Endothelial cell of hepatic sinusoid (primary cell): ENCODE data around the gene BCKDHA.
"Not testable (repeated sequence)": the region's sequence is repeated elsewhere in the genome, so short reads cannot be mapped to it uniquely, and the experiment has no call there.

Experiments
- in situ Hi-C: cut with HindIII; loops from 2 replicates; pipeline ENCODE4 v1.10.0; 2017; ENCODE audit warnings: low sequenced_read_pairs

BCKDHA gene

DNA sequence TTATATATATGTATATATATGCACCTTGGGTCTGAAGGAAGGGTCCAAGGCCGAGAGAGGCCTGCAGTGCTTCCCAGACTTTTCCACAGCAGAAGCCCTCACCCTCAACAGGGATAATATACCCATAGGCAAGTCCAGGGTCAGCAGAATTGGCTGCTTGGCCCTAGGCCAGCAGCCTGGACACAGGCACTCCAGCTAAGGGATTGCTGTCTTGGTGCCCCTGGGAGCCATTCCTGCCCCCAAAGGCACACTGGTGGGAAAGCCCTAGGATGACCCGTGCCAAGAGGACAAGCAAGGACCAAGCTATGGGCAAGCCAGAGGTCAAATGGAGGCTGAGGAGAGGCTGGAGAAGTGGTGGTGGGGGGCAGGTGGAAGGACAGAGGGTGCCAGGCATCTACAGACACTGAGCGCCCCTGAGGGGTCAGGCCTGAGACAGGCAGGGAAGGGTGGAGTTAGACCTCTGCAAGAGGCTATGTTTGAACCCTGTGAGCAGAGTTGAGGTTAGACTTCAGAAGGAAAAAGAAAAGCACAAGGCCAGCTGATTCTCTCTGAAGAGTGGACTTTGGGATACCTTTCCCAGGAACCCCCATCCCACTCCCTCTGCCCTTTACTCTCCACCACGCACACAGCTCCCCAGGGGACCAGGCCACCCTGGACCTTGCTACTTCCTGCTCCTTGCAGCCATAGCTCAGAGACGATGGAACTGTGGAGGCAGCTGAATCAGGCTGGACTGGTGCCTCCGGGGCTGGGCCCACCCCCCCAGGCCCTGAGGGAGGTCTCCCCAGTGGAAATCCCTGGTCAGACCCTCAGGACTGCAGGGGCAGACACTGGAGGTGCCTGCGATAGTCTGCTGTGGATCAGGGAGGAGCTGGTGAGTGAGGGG lies 45.1 kb downstream of the BCKDHA start, which contains the start of gene ERICH4:
Gene ERICH4, plus strand, starts transcription at position 684 of the 883 bp plus-strand sequence. Its CDS starts 14 bp downstream, at position 698.
- in situ Hi-C loops: loop anchor here (5.0 kb wide), 1 partner anchor 95 kb away; no protein-coding TSS in a partner anchor

DNA sequence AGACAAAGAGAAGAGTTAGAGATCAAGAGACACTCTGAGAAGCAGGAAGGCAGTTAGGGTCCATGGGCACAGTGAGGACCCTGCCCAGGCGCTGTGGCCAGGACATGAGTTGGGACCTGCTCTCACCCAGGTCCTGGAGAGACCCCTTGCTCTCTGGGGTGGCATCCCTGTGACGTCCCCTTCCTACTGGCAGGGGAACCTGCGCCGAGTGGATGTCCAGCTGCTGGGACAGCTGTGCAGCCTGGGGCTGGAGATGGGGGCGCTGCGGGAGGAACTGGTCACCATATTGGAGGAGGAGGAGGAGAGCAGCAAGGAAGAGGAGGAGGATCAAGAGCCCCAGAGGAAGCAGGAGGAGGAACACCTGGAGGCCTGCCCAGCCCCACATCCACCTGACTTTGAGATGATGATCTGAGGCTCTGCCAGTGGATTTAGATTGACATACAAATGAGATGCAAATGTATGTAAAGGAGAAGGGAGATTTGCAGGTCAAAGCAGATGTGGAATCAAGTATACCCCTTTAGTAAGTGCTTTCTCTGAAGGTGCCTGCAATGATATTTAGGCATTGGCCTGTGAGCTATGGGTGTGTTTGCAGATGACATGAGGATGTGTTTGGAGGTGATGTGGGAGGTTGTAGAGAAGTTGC lies 46.3 kb downstream of the BCKDHA start:
- in situ Hi-C loops: loop anchor here (5.0 kb wide), 1 partner anchor 93 kb away; no protein-coding TSS in a partner anchor

DNA sequence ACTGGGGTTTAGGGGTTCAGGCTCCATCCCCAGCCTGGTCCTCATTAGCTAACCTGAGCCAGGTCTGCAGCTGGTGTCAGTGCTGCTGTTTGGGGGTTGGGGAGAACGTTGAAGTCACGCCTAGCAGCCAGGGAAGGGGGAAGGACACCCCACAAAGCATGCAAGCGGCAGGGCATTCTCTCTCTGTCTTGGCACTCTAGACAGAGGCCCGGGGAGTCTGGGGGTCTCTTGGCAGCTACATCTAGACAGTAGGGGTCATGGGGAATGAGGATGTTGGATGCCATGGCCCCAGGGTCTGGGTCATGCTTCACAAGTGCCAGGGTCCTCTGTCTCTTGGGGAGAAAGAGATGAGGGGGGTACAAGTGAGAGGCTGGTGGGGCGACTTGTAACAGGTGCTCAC lies 48.0 kb downstream of the BCKDHA start:
- in situ Hi-C loops: no loop called here

DNA sequence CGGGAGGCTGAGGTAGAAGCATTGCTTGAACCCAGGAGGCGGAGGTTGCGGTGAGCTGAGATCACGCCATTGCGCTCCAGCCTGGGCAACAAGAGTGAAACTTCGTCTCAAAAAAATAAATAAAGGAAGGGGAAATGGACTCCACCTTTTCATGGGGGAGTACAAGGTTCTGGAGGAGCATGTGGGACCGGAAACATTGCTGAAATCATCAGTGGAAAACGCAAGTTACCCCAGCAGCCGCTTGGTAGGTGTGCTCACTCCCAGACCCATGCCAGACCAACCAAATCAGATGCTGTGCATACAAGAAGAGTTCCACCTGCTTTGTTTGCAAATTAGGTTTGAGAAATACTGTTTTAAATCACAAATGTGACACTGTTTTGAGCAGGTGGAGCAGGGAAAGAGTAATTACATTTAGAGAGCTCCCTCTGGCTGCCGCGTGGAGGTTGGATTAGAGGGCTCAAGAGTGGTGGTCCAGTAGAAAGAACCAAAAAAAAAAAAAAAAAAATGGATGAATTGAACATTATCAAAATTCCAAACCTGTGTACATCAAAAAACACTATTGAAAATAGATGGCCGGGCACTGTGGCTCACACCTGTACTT lies 50.2 kb downstream of the BCKDHA start:
- in situ Hi-C loops: no loop called here

DNA sequence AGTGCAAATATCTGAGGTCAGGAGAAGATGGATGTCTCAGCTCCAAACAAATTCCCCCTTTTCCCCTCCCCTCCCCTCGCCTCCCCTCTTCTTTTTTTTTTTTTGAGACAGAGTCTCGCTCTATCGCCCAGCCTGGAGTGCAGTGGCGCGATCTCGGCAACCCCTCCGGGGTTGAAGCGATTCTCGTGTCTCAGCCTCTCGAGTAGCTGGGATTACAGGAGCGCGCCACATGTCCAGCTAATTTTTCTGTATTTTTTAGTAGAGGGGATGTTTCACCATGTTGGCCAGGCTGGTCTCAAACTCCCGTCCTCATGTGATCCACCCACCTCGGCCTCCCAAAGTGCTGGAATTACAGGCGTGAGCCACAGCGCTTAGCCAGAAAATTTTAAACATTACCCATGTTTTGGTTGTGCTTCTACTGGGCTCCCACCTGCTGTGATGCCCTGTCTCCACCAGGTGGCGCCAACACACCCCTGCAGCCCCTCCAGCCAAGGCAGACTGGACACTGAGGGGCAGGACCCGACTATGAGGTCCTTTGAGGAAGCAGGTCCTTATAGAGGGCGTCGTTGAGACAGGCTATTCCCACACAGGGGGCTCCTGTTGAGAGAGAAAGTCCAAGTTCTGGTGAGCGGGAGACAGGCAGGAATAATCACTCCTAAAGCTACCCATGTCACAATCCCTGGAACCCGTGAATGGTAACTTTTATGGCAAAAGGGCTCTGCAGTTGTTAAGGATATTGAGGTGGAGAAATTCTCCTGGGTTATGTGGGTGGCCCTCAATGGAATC lies 51.7 kb downstream of the BCKDHA start:
- in situ Hi-C loops: no loop called here

DNA sequence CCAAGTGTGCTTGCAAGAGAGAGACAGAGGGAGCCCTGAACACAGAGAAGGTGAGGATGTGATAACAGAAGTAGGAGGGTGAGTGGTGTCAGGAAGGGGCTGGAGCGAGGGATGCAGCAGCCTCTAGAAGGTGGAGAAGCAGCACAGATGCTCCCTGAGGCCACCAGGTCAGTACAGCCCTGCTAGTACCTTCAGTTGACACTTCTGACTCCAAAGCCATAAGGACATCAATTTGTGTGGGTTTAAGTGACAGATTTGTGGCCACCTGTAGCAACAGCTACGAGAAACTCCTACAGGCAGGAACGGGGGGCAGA lies 52.2 kb downstream of the BCKDHA start:
- in situ Hi-C loops: no loop called here

DNA sequence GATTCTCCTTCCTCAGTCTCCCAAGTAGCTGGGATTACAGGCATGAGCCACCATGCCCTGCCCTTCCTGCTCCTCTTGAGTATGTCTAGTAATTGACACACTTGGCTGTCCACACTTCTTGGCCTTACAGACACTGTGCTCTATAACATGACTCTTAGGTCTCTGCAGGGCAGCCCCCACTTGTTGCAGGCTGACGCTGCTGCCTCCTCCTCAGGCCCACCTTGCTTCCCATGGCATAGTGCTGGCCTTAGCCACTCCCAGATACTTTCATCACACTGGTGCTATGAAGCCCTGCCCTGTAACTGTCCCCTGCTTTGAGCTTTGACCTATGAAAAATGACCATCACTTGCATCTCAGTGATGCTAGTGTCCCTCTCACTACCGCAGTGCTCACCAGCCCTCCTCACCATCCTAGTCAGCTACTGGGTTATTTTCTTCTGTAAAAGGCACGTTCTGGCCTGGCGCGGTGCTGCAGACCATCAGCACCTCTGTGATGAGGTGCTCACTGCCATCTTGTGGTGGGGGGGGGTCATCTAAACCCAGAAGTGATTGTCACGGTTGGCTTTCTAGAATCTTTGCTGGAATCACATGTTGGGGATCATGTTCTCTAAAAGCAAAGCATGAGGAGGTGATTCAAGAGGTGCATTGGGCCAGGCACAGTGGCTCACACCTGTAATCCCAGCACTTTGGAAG lies 55.1 kb downstream of the BCKDHA start:
- in situ Hi-C loops: no loop called here

DNA sequence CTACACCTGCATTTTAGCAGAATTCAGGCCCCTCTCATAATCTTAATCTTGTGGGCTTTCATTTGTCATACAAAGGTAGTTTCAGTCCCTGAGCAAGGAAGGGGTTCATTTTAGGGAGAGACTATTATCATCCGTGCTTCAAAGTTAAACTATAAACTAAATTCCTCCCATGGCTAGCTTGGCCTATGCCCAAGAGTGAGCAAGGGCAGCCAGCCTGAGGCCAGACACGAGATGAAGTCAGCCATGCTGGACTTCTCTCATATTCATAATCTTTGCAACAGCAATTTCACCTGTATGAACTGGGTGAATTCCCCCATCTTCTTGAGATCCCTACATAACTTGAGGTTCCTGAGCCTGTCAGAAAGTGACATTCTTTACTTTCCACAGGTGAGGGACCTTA lies 58.3 kb downstream of the BCKDHA start:
- in situ Hi-C loops: no loop called here

DNA sequence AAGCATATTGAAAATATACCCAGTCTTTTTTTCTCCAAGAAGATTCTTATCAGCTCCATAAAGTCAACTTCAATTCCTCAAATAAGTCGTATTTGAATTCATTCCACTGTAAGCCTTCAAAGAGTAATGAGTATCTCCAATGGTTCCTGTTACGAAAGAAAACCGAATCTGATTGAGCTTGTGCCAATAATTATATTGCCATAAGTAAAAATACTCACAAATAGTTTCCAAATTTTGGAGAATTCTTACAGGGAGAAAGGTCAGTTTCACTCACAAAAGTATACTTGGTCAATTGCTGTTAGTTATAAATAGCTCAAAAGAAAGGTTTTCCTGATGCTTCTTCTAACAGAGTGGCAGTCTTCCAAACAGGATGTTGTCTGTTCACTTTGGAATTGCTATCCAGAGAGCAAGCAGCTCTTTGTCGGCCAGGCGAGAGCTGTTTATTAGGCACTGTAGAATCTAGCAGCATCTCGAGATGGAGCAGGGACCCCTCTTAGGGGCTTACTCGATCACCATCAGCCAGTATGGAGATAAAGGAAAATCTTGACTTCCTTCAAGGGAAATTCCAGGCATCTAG lies 58.8 kb downstream of the BCKDHA start:
- in situ Hi-C loops: no loop called here

DNA sequence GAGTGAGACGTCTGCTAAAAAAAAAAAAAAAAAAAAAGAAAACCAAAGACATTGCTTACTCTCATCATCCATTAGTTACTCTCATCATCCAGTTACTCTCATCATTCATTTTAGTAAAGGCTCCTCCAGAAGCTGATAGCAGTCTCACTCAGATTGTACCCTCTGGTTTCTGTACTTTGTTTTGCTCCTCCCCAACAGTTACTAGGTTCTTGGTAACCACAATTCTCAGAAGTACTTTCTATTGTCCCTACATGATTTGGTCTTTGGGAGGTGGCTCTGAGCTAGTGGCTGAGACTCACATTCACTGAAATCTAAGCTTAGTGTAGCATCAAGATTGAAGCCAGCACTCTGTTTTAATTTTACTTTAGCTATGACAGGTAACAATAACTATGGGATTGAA lies 59.6 kb downstream of the BCKDHA start:
- in situ Hi-C loops: no loop called here

DNA sequence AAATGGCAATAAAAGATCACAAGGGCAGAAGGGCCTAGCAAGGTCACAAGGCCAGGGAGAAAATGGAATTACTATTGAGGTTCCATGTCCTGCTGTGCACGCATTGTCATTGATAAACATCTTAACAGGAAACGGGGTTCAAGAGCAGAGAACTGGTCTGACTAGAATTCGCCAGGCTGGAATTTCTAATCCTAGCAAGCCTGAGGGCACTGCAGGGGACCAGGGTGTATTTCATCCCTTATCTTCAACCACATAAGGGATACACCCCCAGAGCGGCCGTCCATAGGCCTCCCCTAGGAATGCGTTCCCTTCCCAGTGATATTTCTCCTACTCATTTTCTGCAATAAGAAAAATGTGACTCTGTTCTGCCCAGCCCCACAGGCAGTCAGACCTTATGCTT lies 64.9 kb downstream of the BCKDHA start:
- in situ Hi-C loops: no loop called here

DNA sequence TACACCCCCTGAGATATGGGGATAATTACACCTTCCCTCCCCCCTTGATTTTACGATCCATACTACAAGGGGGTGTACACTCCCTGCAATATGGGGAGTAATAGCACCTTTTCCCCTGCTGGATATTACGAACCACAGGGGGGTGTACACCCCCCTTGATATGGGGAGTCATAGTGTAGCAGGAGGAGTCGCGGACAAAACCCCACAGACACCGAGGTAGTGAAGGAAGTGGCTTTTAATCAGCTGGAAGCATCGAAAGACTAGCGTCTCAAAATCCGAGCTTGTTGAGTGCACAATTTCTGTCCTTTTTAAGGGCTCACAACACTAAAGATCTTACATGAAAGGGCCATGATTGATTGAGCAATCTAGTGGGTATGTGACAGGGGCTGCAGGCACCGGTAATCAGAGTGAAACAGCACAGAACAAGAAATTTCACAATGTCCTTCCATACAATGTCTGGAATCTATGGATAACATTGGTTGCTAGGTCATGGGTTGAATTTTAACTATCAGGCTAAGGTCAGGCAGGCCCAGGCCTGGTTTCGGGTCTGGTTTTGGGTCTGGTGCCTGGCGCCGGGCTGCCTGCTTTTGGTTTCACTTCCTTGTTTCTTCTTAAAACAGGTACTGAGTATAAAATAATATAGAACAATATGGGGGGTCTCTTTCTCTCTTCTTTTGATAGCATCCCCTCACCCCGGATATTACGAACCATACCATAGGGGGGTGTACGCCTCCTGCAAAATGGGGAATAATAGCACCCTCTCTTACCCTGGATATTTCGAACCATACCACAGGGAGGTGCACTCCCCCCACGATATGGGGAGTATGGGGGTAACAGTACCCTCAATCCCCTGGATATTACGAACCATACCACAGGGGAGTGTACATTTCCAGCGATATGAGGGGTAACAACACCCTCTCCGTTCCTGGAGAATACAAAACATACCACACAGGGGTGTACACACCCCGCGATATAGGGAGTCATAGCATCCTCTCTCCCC lies 65.9 kb downstream of the BCKDHA start:
- in situ Hi-C loops: not testable (repeated sequence)
